ENCODE results near the gene MPO. TPM values are rescaled to one million over a fixed set of nuclear protein-coding genes. Genes with fewer than 3 reads are reported as not detected.

Gene MPO
- total and polyA plus RNA-seq, 12 donors = 0.07 to 2.5 (median 0.18) TPM; not detected in 2

DNA sequence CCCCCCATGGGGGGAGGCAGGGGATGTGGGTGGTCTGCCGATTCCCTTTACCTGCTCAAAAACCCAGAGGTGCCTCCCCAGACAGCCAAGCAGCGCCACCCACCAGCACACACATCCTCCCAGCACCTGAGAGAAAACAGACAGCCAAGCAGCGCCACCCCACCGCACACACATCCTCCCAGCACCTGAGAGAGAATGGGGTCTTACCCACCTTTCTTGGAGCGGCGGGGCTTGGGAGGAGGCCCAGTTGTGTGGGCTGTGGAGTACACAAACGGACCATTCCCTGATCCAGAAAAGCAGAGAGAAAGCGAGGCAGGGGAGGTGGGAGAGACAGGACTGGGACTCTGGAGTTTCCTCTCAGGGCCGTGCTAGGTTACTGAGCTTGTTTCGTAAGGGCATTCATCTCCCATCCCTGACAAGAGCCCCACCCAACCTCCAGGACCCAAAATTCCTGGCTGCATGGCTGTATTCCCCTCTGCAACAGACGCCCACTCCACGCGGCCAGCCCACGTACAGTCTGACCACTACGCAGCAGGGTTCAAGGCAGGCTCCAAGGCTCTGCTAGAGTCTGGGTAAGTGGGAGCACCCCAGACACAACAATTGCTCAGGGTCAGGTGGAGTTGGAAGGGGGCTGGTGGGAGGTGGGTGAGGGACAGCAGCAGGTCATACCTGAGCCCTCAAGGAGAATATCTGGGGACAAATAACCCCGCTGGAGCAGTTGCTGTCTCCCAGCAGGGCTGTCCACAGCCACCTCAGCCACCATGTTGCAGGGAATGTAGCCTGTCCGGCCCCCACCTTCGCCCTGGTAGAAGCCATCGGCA, 25.6 kb upstream of the MPO start:
- peaks cover 0 to 4% (median 0%) of the 10 kb centered on the region in 9 donors for H3K4me1 ChIP-seq
- 83% methylated on average over 19 of the region's 19 CpGs for WGBS, 2 donors
- no peak overlapping the region for H3K4me3 ChIP-seq
- DNase-seq (no peak), ATAC-seq (no peak)
- intact Hi-C loops (cut with DNase I) = loop anchor here in 2 of 10 donors (10.0 kb wide), 1 partner anchor 138 kb away; no protein-coding TSS in a partner anchor
- no peak overlapping the region for H3K27ac ChIP-seq
- no peaks in the 10 kb centered on the region for H3K9me3 ChIP-seq
- H3K27me3 ChIP-seq = peaks cover 0 to 28% (median 0%) of the 10 kb centered on the region in 7 donors
- TF ChIP-seq, protein P1, sequence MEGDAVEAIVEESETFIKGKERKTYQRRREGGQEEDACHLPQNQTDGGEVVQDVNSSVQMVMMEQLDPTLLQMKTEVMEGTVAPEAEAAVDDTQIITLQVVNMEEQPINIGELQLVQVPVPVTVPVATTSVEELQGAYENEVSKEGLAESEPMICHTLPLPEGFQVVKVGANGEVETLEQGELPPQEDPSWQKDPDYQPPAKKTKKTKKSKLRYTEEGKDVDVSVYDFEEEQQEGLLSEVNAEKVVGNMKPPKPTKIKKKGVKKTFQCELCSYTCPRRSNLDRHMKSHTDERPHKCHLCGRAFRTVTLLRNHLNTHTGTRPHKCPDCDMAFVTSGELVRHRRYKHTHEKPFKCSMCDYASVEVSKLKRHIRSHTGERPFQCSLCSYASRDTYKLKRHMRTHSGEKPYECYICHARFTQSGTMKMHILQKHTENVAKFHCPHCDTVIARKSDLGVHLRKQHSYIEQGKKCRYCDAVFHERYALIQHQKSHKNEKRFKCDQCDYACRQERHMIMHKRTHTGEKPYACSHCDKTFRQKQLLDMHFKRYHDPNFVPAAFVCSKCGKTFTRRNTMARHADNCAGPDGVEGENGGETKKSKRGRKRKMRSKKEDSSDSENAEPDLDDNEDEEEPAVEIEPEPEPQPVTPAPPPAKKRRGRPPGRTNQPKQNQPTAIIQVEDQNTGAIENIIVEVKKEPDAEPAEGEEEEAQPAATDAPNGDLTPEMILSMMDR (IDR thresholded peaks at IDR 0.05) = no peak
- no peaks in the 10 kb centered on the region for H3K36me3 ChIP-seq

DNA sequence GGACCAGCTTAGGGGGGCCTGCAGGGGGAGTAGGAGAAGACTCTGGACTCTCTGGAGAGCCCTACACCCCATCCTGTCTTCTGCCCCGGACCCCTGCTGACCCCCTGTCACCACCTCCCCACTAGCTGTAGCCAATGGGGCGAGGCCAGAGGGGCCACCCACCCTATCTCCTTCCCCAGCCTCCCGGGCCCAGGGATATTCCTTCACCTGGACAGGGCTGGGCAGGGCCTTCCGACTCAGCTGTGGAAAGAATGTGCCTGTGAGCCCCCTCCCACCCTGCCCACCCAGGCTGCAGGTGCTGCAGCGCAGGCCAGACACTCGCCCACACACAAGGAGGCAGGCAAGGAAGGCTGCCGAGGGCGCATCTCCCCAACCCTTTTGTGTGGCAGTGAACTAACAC, 24.9 kb upstream of the MPO start:
- H3K4me1 ChIP-seq = peaks cover 0 to 4% (median 0%) of the 10 kb centered on the region in 9 donors
- H3K27ac ChIP-seq = no peak overlapping the region
- no peak for DNase-seq
- 73 to 81% methylated on average over 8 of the region's 8 CpGs for WGBS, 2 donors
- H3K4me3 ChIP-seq = no peak overlapping the region
- peaks cover 0 to 29% (median 0%) of the 10 kb centered on the region in 7 donors for H3K27me3 ChIP-seq
- TF ChIP-seq, protein P1 (IDR thresholded peaks at IDR 0.05) = no peak
- H3K36me3 ChIP-seq = no peaks in the 10 kb centered on the region
- ATAC-seq = no peak
- intact Hi-C loops (cut with DNase I) = loop anchor here in 2 of 10 donors (10.0 kb wide), 1 partner anchor 139 kb away; no protein-coding TSS in a partner anchor
- no peaks in the 10 kb centered on the region for H3K9me3 ChIP-seq

DNA sequence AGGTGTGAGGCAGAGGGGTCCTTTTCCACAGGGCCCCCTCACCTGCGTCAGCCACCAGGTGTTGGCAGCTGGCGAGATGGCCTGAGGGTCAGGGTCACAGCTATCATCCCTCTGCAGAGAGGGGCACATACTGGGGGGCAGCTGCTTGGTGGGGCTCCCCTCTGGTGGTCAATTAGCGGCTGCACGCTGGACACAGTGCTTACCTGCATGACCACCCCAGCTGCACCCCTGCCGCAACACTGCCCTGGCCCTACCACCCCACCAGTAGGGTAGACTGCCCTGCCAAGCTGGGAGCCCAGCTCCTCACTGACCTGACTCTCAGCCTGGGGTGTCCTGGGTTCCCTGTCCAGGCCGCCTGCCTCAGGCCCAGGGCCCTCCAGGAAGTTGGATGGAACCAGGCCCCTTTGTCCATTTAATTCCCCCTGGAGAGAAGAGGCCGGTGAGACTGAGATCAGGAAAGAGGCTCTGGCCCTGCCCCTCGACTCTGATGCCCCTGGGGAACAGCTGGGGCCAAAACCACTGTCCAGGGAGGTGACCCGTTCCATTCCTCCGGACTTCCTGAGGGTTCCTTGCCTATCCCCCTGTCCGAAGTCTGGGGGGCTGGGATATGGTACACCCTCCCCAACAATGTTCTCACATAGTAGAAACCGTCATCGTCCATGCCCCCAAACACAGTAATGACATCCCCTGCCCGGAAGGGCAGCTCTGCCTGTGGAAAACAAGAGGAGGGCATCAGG, 24.2 kb upstream of the MPO start:
- Histone ChIP-seq H3K27me3 (peaks cover 0 to 29% (median 0%) of the 10 kb centered on the region in 7 donors), H3K4me3 (no peak overlapping the region), H3K27ac (no peak overlapping the region), H3K36me3 (no peaks in the 10 kb centered on the region), H3K9me3 (no peaks in the 10 kb centered on the region), H3K4me1 (peaks cover 0 to 4% (median 0%) of the 10 kb centered on the region in 9 donors)
- DNase-seq (no peak), ATAC-seq (no peak)
- TF ChIP-seq, protein P1 (IDR thresholded peaks at IDR 0.05) = no peak
- WGBS, 2 donors = 77 to 78% methylated on average over 14 of the region's 14 CpGs
- intact Hi-C loops (cut with DNase I) = loop anchor here in 2 of 10 donors (10.0 kb wide), 1 partner anchor 140 kb away; no protein-coding TSS in a partner anchor

Measured in heart right ventricle (tissue), 16 donors.